Spleen (tissue), 11 donors: ENCODE data around the gene UIMC1. TPM values are rescaled to one million over a fixed set of nuclear protein-coding genes. Genes with fewer than 3 reads are reported as not detected.

Experiments used
- DNase-seq: peaks from one replicate; pipeline ENCODE4 v3.0.0-alpha.2; 2020
- H3K27ac ChIP-seq, 8 donors: fragments of 200-600 bp; sonication (generic) in 7 of 8; 1 replicate in 4 of 8; 2 replicates in 4 of 8; pipeline versions ENCODE4 v1.5.0 to v1.8.0; 2016 to 2021; ENCODE audit warnings: inconsistent platforms in 4 of 8, mild to moderate bottlenecking in 4 of 8, moderate library complexity in 1 of 8
- H3K27me3 ChIP-seq, 7 donors: fragments of 200-600 bp; sonication (generic) in 6 of 7; replicated peaks in 1 of 7; 1 replicate in 4 of 7; 2 replicates in 3 of 7; pipeline versions ENCODE4 v1.5.0 to v1.8.0; 2016 to 2021; ENCODE audit warnings: inconsistent platforms in 3 of 7, mild to moderate bottlenecking in 1 of 7
- H3K36me3 ChIP-seq, 6 donors: fragments of 200-600 bp; sonication (generic) in 5 of 6; 1 replicate in 4 of 6; 2 replicates in 2 of 6; pipeline versions ENCODE4 v1.5.0 to v1.8.0; 2016 to 2021; ENCODE audit warnings: inconsistent platforms in 2 of 6
- H3K4me1 ChIP-seq, 6 donors: fragments of 200-600 bp; sonication (generic) in 5 of 6; 1 replicate in 3 of 6; 2 replicates in 3 of 6; pipeline versions ENCODE4 v1.5.0 to v1.8.0; 2016 to 2021; ENCODE audit warnings: inconsistent platforms in 3 of 6
- H3K4me3 ChIP-seq, 8 donors: fragments of 200-600 bp; sonication (generic) in 7 of 8; 1 replicate in 4 of 8; 2 replicates in 4 of 8; pipeline versions ENCODE4 v1.5.0 to v1.8.0; 2016 to 2021; ENCODE audit warnings: inconsistent platforms in 4 of 8, mild to moderate bottlenecking in 4 of 8, moderate library complexity in 2 of 8
- H3K9me3 ChIP-seq, 8 donors: fragments of 200-600 bp; sonication (generic) in 7 of 8; 1 replicate in 4 of 8; 2 replicates in 4 of 8; pipeline versions ENCODE4 v1.5.0 to v1.8.0; 2016 to 2021; ENCODE audit warnings: inconsistent platforms in 4 of 8
- POLR2A ChIP-seq, 3 donors: fragments of 450-650 bp; IDR thresholded peaks; one replicate each; pipeline ENCODE4 v1.5.1; 2017; ENCODE audit warnings: antibody characterized with exemption in 3 of 3, mild to moderate bottlenecking in 1 of 3
- POLR2AphosphoS5 ChIP-seq, 3 donors: sonication (generic); formaldehyde crosslinking; IDR thresholded peaks; one replicate each; pipeline ENCODE4 v1.5.1; 2017; ENCODE audit warnings: antibody characterized with exemption in 3 of 3
- WGBS, 5 donors: extraction: QIAGEN DNeasy Blood & Tissue Kit in 3 of 5; methylation state at CpG; one replicate each; pipeline versions ENCODE4 v1.1.5 to v1.1.7; 2013 to 2018; 5-methylcytosine and 5-hydroxymethylcytosine counted together
- intact Hi-C: fragments of 100-400 bp; cut with DNase I; formaldehyde crosslinking; loops from one replicate; pipeline ENCODE4 v1.15.0; 2023; ENCODE audit warnings: low total_unique reads
- polyA plus RNA-seq, 3 donors: library from polyadenylated mRNA; stranded (reverse); fragments of 200-250 nt; gene quantifications; one replicate each; pipeline ENCODE4 v1.2.1, GENCODE V29; 2013
- total RNA-seq, 7 donors: library from RNA; depleted of rRNA in 3 of 7; stranded (reverse); fragments of >200 nt in 3 of 7; fragmentation: NEBNext Ultra II Directional in 4 of 7; extraction: Animal tissue kit (Norgen Biotek cat#: 25700) in 4 of 7; gene quantifications; one replicate each; pipeline versions ENCODE4 v1.1.0 to v1.2.1, GENCODE V29; 2016 to 2021
- TF ChIP-seq, protein P1 (sequence below), 11 experiments: fragments of 200-600 bp in 7 of 11; fragments of 450-650 bp in 4 of 11; sonication (generic) in 4 of 11; IDR thresholded peaks in 8 of 11; conservative IDR thresholded peaks in 3 of 11; 1 replicate in 7 of 11; 2 replicates in 4 of 11; pipeline versions ENCODE4 v1.4.0 to v1.8.0; 2016 to 2021; ENCODE audit warnings: antibody characterized with exemption in 11 of 11, inconsistent platforms in 4 of 11, mild to moderate bottlenecking in 1 of 11
- donor health status: healthy with polysubstance abuse.
- donor health status: DM: no; HTN: no; CAD: no; lungs with moderate emphysema.
- donor health status: DM: no; HTN: no; CAD: no.
- donor health status: Bipolar disorder and iron deficiency.
- donor health status: healthy.
- donor health status: DM: no; HTN: no; CAD: no.
- donor health status: DM: yes; HTN: yes; CAD: no.

UIMC1 gene
- total and polyA plus RNA-seq, 10 donors = 34.4 to 81.8 (median 53.8) TPM

DNA sequence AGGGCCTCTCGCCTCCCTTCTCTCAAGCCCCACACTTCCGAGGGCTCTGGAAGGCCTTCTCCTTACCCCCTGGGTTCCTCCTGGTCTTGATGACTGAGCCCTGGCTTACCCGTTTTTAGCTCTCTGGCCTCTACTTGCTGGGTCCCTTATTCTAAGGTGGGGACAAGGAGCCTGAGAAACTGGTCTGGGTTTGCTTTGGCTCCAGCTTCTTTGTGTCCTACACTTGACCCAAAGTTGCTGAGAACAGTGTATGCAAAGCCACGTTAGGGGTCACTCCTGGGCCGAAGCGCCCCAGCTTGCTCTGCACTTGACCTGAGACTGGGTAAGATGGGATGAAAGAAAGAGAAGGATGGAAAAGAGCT lies 16.7 kb upstream of the UIMC1 start:
- TF ChIP-seq POLR2A (IDR thresholded peaks at IDR 0.05) = no peak
- Histone ChIP-seq H3K4me1 (peaks cover 7 to 44% (median 25%) of the 10 kb centered on the region in 6 donors), H3K4me3 (peak overlapping the region; percentile 71 to 99 (median 84)), H3K27ac (peak overlapping the region; percentile 83 to 92 (median 89)), H3K9me3 (no peaks in the 10 kb centered on the region), H3K36me3 (peaks cover 0 to 22% (median 2%) of the 10 kb centered on the region in 6 donors), H3K27me3 (no peaks in the 10 kb centered on the region)
- DNase-seq = no peak
- WGBS, 5 donors = 22 to 32% (median 26%) methylated on average over 6 of the region's 6 CpGs
- intact Hi-C loops = no loop called here

DNA sequence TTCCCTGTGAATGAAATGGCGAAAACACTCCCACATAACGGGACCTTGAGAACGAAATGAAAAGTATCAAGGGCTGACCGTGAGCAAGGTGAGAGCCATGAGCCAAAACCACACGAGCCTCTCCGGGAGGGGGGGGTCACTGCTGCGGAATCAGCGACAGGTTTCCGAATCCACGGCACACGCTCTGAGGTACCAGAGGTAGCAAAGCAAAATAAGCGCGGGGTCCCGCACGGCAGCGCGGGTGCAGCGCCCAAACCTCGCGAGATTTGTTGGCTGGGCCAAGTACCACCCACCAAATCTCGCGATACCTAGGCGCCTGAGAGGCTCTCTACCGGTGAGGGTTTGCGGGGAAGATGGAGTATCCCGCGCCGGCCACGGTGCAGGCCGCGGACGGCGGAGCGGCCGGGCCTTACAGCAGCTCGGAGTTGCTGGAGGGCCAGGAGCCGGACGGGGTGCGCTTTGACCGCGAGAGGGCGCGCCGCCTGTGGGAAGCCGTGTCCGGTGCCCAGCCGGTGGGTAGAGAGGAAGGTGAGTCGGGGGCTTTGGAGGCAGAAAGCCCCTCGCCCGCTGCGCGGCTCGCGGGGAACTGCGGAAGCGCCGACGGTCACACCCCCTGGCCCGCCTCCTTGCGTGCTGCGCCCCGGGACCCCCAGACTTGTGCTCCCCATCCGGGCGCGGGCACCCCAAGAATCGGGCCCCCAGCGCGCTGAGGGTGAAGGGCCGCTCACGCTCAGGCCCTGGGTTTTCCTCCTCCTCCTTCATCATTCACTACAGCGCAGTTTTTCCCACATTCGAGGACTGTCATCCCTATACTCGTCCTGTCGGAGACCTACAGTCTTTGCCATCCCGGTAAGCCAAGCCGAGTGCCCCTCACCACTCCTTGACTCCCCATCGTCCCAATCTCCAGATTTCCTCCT lies 16.1 kb upstream of the UIMC1 start, which contains the start of gene ZNF346:
Gene ZNF346 (plus strand): TSS at position 311 of the 917 bp plus-strand sequence. CDS start 43 bp downstream, at position 354.
- 0 to 1% (median 0%) methylated on average over 31 to 77 of the region's 77 CpGs for WGBS, 5 donors
- Histone ChIP-seq H3K9me3 (no peaks in the 10 kb centered on the region), H3K4me1 (peaks cover 7 to 44% (median 25%) of the 10 kb centered on the region in 6 donors), H3K27ac (peak within 1 kb of the TSS; percentile 83 to 92 (median 89)), H3K27me3 (no peaks in the 10 kb centered on the region), H3K36me3 (peaks cover 0 to 20% (median 2%) of the 10 kb centered on the region in 6 donors), H3K4me3 (peak within 1 kb of the TSS; percentile 71 to 99 (median 84))
- intact Hi-C loops = no loop called here
- TF ChIP-seq, protein P1, sequence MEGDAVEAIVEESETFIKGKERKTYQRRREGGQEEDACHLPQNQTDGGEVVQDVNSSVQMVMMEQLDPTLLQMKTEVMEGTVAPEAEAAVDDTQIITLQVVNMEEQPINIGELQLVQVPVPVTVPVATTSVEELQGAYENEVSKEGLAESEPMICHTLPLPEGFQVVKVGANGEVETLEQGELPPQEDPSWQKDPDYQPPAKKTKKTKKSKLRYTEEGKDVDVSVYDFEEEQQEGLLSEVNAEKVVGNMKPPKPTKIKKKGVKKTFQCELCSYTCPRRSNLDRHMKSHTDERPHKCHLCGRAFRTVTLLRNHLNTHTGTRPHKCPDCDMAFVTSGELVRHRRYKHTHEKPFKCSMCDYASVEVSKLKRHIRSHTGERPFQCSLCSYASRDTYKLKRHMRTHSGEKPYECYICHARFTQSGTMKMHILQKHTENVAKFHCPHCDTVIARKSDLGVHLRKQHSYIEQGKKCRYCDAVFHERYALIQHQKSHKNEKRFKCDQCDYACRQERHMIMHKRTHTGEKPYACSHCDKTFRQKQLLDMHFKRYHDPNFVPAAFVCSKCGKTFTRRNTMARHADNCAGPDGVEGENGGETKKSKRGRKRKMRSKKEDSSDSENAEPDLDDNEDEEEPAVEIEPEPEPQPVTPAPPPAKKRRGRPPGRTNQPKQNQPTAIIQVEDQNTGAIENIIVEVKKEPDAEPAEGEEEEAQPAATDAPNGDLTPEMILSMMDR (IDR thresholded peaks at IDR 0.05 in 8 of 11, conservative IDR thresholded peaks at IDR 0.05 in 3 of 11) = peak; percentile 30 to 81 (median 64)
- peak in 1 of 3 donors; percentile 28 for TF ChIP-seq POLR2A (IDR thresholded peaks at IDR 0.05)
- TF ChIP-seq POLR2AphosphoS5 (IDR thresholded peaks at IDR 0.05) = peak; percentile 86 to 92 (median 87)
- DNase-seq = peak; percentile 96

DNA sequence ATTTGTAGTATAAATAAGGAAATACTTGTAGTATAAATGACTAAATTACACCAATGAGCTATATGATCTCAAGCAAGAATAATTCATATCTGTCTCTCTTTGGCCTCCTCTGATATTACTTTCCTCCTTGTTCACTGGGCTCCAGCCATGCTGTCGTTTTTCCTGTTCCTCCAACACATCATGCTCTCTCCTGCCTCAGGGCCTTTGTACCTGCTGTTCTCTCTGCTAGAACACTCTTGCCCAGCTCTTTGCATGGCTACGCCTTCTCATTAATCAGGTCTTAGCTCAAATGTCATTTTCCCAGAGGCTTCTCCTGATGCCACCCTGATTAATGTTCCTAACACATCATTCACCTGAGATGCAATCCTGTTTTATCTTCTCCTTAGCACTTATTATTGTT lies 13.5 kb upstream of the UIMC1 start:
- Histone ChIP-seq H3K36me3 (no peaks in the 10 kb centered on the region), H3K27me3 (no peaks in the 10 kb centered on the region), H3K4me3 (no peak overlapping the region), H3K27ac (no peak overlapping the region), H3K4me1 (peaks cover 7 to 33% (median 22%) of the 10 kb centered on the region in 6 donors), H3K9me3 (no peaks in the 10 kb centered on the region)
- intact Hi-C loops = no loop called here
- WGBS, 5 donors = 94 to 98% (median 97%) methylated on average over 2 of the region's 2 CpGs
- TF ChIP-seq POLR2A (IDR thresholded peaks at IDR 0.05) (no peak), POLR2AphosphoS5 (IDR thresholded peaks at IDR 0.05) (no peak)
- TF ChIP-seq, protein P1 (IDR thresholded peaks at IDR 0.05 in 8 of 11, conservative IDR thresholded peaks at IDR 0.05 in 3 of 11) = no peak
- DNase-seq = no peak

DNA sequence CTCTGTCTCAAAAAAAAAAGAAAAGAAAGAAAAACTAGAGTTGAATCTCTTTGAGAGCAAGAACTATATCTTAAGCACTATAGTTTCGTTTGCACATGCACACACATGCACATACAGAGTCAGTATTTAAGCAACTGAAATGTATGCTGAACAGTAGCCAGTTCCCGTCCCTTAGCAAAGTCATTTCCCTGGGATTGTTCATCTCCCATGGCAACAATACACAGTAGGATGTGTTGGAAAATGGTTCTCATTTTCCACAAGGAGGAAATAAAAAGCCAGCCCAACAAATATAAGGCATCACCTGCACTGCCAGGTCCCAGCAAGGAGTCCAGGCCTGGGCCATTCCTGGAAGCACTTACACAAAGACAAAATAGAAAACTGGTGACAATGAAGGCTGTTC lies 11.8 kb upstream of the UIMC1 start:
- H3K4me1 ChIP-seq = peaks cover 2 to 18% (median 12%) of the 10 kb centered on the region in 6 donors
- H3K27ac ChIP-seq = no peak overlapping the region
- no peaks in the 10 kb centered on the region for H3K36me3 ChIP-seq
- TF ChIP-seq POLR2A (IDR thresholded peaks at IDR 0.05) (no peak), POLR2AphosphoS5 (IDR thresholded peaks at IDR 0.05) (no peak)
- TF ChIP-seq, protein P1 (IDR thresholded peaks at IDR 0.05 in 8 of 11, conservative IDR thresholded peaks at IDR 0.05 in 3 of 11) = no peak
- H3K4me3 ChIP-seq = no peak overlapping the region
- 89 to 96% (median 92%) methylated on average over 2 of the region's 2 CpGs for WGBS, 5 donors
- intact Hi-C loops = no loop called here
- no peaks in the 10 kb centered on the region for H3K9me3 ChIP-seq
- H3K27me3 ChIP-seq = no peaks in the 10 kb centered on the region
- no peak for DNase-seq
